Breast epithelium (tissue), 4 donors: ENCODE data around the gene CHRNB4. TPM values are rescaled to one million over a fixed set of nuclear protein-coding genes. Genes with fewer than 3 reads are reported as not detected.

ENCODE experiments used
- DNase-seq, 2 donors: peaks; one replicate each; pipeline ENCODE4 v3.0.0-alpha.2; 2019; ENCODE audit warnings: low spot score in 2 of 2
- H3K27ac ChIP-seq, 2 donors: fragments of 200-600 bp; sonication (generic) in 1 of 2; one replicate each; pipeline ENCODE4 v1.5.1; 2016 to 2019; ENCODE audit warnings: mild to moderate bottlenecking in 1 of 2
- H3K27me3 ChIP-seq, 2 donors: fragments of 200-600 bp; sonication (generic) in 1 of 2; one replicate each; pipeline versions ENCODE4 v1.5.1 to v1.6.0; 2017 to 2019; ENCODE audit warnings: control low read depth in 1 of 2, mild to moderate bottlenecking in 1 of 2
- H3K36me3 ChIP-seq: fragments of 200-600 bp; one replicate; pipeline ENCODE4 v1.5.1; 2019
- H3K4me1 ChIP-seq, 2 donors: fragments of 200-600 bp; sonication (generic); one replicate each; pipeline ENCODE4 v1.5.1; 2016 to 2019; ENCODE audit warnings: control low read depth in 1 of 2
- H3K4me3 ChIP-seq, 3 donors: fragments of 200-600 bp; sonication (generic); 1 replicate in 2 of 3; 2 replicates in 1 of 3; pipeline ENCODE4 v1.5.1; 2016 to 2019; ENCODE audit warnings: mild to moderate bottlenecking in 3 of 3, moderate library complexity in 2 of 3
- H3K9me3 ChIP-seq, 2 donors: fragments of 200-600 bp; sonication (generic) in 1 of 2; one replicate each; pipeline ENCODE4 v1.5.1; 2016 to 2019; ENCODE audit warnings: control low read depth in 1 of 2
- CTCF ChIP-seq, 3 donors: fragments of 450-650 bp; IDR thresholded peaks; one replicate each; pipeline ENCODE4 v1.5.1; 2016 to 2017; ENCODE audit warnings: antibody characterized with exemption in 3 of 3, mild to moderate bottlenecking in 3 of 3, moderate library complexity in 3 of 3
- POLR2A ChIP-seq: fragments of 450-650 bp; IDR thresholded peaks from one replicate; pipeline ENCODE4 v1.6.1; 2016; ENCODE audit warnings: antibody characterized with exemption, mild to moderate bottlenecking, moderate library complexity
- POLR2AphosphoS5 ChIP-seq, 3 donors: sonication (generic); formaldehyde crosslinking; IDR thresholded peaks; one replicate each; pipeline ENCODE4 v1.6.1; 2017; ENCODE audit warnings: antibody characterized with exemption in 3 of 3
- intact Hi-C: fragments of 100-400 bp; cut with DNase I; formaldehyde crosslinking; loops from one replicate; pipeline ENCODE4 v1.15.1; 2023; ENCODE audit warnings: low total_unique reads
- total RNA-seq, 3 donors: library from RNA; depleted of rRNA; stranded (reverse); fragments of >200 nt; gene quantifications; one replicate each; pipeline ENCODE4 v1.1.0, GENCODE V29; 2016

CHRNB4 gene
- total RNA-seq, 3 donors from 2014 or later = not detected

GRCh38 chr15:78658823-78659222 is 17.8 kb upstream of the CHRNB4 start:
- no peak for DNase-seq
- no peak overlapping the region for H3K27ac ChIP-seq
- H3K9me3 ChIP-seq = no peaks in the 10 kb centered on the region
- no peaks in the 10 kb centered on the region for H3K4me1 ChIP-seq
- TF ChIP-seq CTCF (IDR thresholded peaks at IDR 0.05) = no peak
- no peak for TF ChIP-seq POLR2A
- no peak for TF ChIP-seq POLR2AphosphoS5 (IDR thresholded peaks at IDR 0.05)
- no peak overlapping the region for H3K4me3 ChIP-seq
- no peaks in the 10 kb centered on the region for H3K36me3 ChIP-seq
- peaks cover 0 to 5% of the 10 kb centered on the region in 2 donors for H3K27me3 ChIP-seq
- intact Hi-C loops = no loop called here

DNA sequence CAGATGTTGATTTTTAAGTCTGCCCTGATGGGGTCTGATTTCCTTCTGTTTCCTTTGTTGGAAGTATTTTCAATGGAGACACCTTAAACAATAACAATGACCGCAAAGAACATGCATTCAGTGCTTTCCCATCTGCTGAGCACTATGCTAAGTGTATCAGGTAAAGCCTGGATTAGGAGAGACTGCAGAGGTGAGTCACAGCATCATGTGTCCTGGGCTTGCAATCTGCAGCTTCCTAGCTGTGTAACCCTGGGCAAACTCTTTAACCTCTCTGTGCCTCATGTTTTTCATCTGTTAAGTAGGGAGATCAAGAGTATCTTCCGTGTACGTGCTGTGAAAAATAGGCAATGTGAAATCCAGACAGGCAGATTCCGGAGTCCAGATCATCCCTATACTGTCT is 13.3 kb upstream of the CHRNB4 start:
- H3K36me3 ChIP-seq = no peaks in the 10 kb centered on the region
- H3K4me3 ChIP-seq = no peak overlapping the region
- H3K27me3 ChIP-seq = peaks cover 0 to 8% of the 10 kb centered on the region in 2 donors
- H3K9me3 ChIP-seq = no peaks in the 10 kb centered on the region
- H3K4me1 ChIP-seq = no peaks in the 10 kb centered on the region
- no peak for DNase-seq
- TF ChIP-seq POLR2A (no peak), CTCF (IDR thresholded peaks at IDR 0.05) (no peak), POLR2AphosphoS5 (IDR thresholded peaks at IDR 0.05) (no peak)
- no peak overlapping the region for H3K27ac ChIP-seq
- intact Hi-C loops = no loop called here

DNA sequence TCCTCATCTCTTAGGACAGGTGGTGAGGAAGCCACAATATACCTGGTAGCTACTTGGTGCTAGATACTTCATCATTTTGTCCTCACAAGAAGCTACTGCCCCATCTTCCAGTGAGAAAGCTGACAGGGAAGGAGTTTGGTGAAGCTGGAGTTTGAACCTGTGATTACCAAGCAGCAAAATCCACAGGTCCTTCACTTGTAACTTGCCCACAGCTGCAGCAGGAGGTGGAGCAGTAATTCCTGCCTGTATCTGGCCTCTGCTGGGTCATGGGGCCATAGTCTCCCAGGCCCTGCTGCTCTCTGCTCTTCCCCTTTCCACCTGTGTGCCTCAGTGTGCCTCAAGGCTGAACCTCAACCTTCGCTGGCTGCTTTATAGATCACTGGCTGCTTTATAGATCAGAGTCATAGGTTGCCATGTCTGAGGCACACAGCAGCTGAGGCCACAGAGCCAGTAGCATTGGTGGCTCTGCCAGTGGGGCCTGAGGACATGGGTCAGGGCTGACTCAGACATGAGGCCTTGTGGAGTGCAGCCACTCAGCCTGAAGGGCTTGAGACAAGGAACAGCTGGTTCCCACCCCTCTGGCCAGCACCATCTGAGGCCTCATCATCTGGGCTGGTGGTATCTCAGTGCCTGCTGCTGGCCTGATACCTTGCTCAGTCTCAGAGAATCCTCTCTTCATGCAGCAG is 11.1 kb upstream of the CHRNB4 start:
- H3K27ac ChIP-seq = no peak overlapping the region
- DNase-seq = no peak
- H3K9me3 ChIP-seq = no peaks in the 10 kb centered on the region
- H3K4me3 ChIP-seq = no peak overlapping the region
- H3K4me1 ChIP-seq = no peaks in the 10 kb centered on the region
- intact Hi-C loops = no loop called here
- no peaks in the 10 kb centered on the region for H3K36me3 ChIP-seq
- TF ChIP-seq CTCF (IDR thresholded peaks at IDR 0.05) = no peak
- no peak for TF ChIP-seq POLR2AphosphoS5 (IDR thresholded peaks at IDR 0.05)
- TF ChIP-seq POLR2A = no peak
- H3K27me3 ChIP-seq = peaks cover 0 to 8% of the 10 kb centered on the region in 2 donors

DNA sequence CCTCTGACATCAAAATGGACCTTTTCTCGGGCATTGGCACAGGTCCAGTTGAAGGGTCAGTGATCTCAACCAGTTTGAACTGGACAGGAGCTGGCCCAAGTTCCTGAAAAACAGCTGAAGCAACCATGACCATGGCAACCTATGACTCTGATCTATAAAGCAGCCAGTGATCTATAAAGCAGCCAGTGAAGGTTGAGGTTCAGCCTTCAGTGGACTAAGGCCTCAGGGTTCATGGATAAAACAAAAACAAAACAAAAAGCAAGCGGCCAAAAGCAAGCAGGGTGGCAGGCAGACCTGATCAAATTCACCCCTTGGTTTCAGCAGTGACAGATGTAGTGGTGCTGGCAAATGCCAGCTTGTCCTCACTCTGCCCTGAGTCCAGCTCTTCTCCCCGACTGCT is 10.0 kb upstream of the CHRNB4 start:
- intact Hi-C loops = no loop called here
- H3K27me3 ChIP-seq = peaks cover 0 to 8% of the 10 kb centered on the region in 2 donors
- H3K27ac ChIP-seq = no peak overlapping the region
- no peak for DNase-seq
- H3K4me1 ChIP-seq = no peaks in the 10 kb centered on the region
- no peaks in the 10 kb centered on the region for H3K36me3 ChIP-seq
- H3K4me3 ChIP-seq = no peak overlapping the region
- TF ChIP-seq CTCF (IDR thresholded peaks at IDR 0.05) (no peak), POLR2A (no peak), POLR2AphosphoS5 (IDR thresholded peaks at IDR 0.05) (no peak)
- no peaks in the 10 kb centered on the region for H3K9me3 ChIP-seq

- no peak for TF ChIP-seq CTCF (IDR thresholded peaks at IDR 0.05)
- no peak for TF ChIP-seq POLR2AphosphoS5 (IDR thresholded peaks at IDR 0.05)
- TF ChIP-seq POLR2A = no peak
- H3K27me3 ChIP-seq = peaks cover 0 to 8% of the 10 kb centered on the region in 2 donors
- H3K4me3 ChIP-seq = no peak overlapping the region
- H3K36me3 ChIP-seq = no peaks in the 10 kb centered on the region
- H3K27ac ChIP-seq = no peak overlapping the region
- H3K4me1 ChIP-seq = no peaks in the 10 kb centered on the region
- DNase-seq = no peak
- intact Hi-C loops = no loop called here
- no peaks in the 10 kb centered on the region for H3K9me3 ChIP-seq
These were observed 9.0 kb upstream of the CHRNB4 start for GRCh38 chr15:78650022-78650421.
